Fibroblast of villous mesenchyme (primary cell): ENCODE data around the gene ULBP1. TPM values are rescaled to one million over a fixed set of nuclear protein-coding genes. Genes with fewer than 3 reads are reported as not detected.
"Not testable (repeated sequence)": the region's sequence is repeated elsewhere in the genome, so short reads cannot be mapped to it uniquely, and the experiment has no call there.

ENCODE experiments used
- DNase-seq: peaks from one replicate; pipeline ENCODE4 v3.0.0-alpha.2; 2010; ENCODE audit warnings: low read depth
- H3K4me3 ChIP-seq: 2 replicates; pipeline ENCODE4 v1.5.1; 2011; ENCODE audit warnings: low read depth, mild to moderate bottlenecking, low read length
- total RNA-seq: library from RNA; depleted of rRNA; stranded (reverse); fragments of >200 nt; gene quantifications from 2 replicates; pipeline ENCODE4 v1.2.3, GENCODE V29; 2012
- TF ChIP-seq, protein P1 (sequence below): IDR thresholded peaks from 2 replicates; pipeline ENCODE4 v1.5.1; 2012; ENCODE audit warnings: low read depth, mild to moderate bottlenecking, low read length; ENCODE audit not compliant: insufficient read depth

The ULBP1 gene
- total RNA-seq, 1 donor: 0.43 TPM

GRCh38 chr6:149948616-149949015 is 15.1 kb upstream of the ULBP1 start:
- DNase-seq: no peak
- TF ChIP-seq, protein P1, sequence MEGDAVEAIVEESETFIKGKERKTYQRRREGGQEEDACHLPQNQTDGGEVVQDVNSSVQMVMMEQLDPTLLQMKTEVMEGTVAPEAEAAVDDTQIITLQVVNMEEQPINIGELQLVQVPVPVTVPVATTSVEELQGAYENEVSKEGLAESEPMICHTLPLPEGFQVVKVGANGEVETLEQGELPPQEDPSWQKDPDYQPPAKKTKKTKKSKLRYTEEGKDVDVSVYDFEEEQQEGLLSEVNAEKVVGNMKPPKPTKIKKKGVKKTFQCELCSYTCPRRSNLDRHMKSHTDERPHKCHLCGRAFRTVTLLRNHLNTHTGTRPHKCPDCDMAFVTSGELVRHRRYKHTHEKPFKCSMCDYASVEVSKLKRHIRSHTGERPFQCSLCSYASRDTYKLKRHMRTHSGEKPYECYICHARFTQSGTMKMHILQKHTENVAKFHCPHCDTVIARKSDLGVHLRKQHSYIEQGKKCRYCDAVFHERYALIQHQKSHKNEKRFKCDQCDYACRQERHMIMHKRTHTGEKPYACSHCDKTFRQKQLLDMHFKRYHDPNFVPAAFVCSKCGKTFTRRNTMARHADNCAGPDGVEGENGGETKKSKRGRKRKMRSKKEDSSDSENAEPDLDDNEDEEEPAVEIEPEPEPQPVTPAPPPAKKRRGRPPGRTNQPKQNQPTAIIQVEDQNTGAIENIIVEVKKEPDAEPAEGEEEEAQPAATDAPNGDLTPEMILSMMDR: no peak
- H3K4me3 ChIP-seq: no peak overlapping the region

GRCh38 chr6:149950423-149950822 is 13.3 kb upstream of the ULBP1 start:
- no peak for DNase-seq
- H3K4me3 ChIP-seq: no peak overlapping the region
- TF ChIP-seq, protein P1: no peak

DNA sequence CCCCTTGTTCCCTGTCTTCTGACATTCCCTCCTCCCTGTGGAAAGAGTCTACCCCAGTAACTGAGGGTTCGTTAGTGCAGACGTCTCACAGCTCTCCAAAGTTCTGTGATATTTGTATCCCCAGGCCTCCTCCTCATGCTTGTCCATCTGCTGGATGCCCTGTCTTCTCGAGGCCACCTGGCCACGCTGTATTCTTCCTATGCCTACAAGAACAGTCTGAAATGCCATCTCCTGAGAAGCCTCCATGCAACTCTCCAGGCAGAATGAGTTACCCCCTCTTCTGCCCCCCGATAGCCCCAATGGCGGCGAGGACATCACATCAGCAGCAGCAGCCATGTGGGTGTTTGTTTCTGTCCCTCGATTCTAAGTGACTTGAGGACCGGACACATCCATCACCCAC is 12.6 kb upstream of the ULBP1 start:
- no peak for DNase-seq
- TF ChIP-seq, protein P1: no peak

DNA sequence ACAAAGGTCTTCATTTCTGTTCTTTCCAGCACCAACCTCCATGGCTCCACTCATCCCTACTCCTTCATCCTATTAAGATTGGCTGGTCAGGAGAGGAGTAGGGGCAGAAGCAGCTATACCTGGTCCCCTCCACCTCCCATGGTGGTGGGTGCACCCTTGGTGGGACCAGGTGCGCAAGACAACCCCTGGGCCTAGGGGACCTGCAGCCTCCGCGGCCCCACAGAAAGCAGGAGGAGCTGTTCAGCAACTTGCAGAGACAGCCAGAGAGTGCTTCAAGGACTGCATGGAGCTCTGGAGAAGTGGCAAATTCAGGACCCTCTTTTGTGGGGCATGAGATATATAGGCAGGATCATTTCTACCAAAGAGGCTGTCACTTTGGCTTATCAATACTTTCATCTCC is 12.1 kb upstream of the ULBP1 start:
- DNase-seq: no peak
- no peak overlapping the region for H3K4me3 ChIP-seq
- TF ChIP-seq, protein P1: no peak

More for the DNA sequence above, 12.6 kb upstream of the ULBP1 start:
- no peak overlapping the region for H3K4me3 ChIP-seq

DNA sequence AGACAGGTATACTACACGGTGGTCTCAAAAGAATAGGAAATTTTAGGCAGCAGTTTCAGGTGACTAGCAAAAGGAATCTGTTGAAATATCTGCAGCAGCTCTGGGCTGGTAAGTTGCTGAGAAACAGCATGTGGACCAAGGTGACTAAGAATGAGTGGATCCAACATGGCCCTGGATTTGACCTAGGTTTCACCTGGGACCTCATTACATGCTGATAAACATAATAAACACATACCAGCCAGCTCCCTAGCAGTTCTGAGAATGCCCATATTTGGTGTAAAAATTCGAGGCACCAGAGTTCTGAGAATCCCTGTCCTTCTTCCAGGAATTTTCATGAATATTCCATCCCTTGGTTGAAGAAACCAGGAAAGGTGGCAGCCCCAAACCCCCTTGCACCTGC is 10.4 kb upstream of the ULBP1 start:
- DNase-seq, H3K4me3 ChIP-seq: not testable (repeated sequence)

DNA sequence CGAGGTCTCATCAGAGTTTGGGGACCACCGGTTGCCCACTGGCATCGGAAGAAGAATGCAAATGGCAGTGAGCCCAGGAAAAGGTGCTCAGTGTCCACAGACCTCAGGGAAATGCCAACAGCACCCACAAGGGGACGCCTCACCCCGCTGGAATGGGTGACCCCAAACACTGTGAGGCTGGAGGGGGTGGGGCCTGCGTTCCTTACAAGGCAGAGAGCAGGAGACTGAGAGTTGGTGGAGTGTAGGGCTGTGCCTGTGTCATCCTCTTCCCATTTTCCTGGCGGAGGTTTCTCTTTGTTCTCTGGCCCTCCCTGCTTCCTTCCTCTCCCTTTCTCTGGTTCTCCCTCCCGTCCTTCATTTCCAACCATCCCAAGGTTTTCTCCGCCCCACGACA is 9.8 kb upstream of the ULBP1 start:
- H3K4me3 ChIP-seq, DNase-seq: not testable (repeated sequence)

DNA sequence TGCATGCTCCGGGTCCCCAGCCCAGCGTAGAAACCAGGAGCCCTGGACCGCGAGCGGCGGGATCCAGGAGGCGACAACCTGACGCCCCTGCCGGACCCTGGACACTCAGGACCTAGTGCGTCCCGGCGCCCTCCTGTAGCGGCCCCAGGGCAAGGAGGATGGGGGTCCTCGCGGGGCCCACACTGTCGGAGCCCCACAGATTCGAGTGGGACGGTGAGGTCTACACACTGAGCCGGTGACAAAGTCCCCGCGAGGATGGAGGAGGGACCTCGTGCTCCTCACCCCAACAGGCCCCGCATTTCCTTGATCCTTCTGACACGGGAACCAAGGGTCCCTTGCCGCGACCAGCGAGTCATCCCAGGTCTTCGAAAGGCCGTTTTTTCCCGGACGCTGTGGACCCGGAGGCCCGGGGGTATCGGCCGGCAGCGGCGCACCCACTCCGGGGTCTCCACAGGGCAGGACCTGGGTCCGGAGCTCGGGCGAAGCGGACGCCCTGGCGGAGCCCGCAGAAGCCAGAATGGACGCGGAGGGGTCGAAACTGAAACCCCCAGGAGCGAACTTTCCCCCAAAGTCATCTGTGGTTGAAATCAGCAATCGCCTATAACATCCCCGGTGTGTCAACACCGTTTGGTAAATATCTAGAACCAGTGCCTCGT is 9.3 kb upstream of the ULBP1 start:
- not testable (repeated sequence) for DNase-seq, H3K4me3 ChIP-seq

DNA sequence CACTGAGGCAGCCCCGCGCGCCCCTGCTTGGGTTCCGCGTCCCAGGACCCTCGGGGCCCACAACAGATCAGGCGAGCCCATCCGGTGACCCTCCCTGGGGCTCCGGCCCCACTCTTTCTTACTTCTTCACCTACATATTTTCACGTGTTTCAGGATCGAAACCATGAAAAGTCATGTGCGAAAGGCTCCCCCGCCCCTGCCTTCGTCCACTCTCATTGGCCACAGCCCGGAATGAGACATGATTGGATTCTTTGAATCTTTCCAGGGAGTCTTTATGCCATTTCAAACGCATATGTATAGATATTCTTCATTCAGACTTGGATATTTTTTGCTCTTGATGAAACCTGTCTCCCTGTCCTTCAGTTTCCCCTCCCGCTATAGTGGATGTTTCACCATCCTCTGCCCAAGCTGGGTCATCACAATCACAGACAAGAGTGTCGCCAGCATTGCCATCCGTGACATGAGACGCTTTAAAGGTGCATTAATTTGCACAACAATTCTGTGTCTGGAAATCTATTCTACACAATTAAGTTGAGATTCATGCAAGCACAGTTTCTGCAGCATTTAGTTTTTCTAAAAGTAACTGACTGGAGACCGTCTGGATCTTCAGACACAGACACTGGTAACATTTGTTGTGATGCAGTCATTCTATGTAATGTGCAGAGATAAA is 8.6 kb upstream of the ULBP1 start:
- DNase-seq: not testable (repeated sequence)

DNA sequence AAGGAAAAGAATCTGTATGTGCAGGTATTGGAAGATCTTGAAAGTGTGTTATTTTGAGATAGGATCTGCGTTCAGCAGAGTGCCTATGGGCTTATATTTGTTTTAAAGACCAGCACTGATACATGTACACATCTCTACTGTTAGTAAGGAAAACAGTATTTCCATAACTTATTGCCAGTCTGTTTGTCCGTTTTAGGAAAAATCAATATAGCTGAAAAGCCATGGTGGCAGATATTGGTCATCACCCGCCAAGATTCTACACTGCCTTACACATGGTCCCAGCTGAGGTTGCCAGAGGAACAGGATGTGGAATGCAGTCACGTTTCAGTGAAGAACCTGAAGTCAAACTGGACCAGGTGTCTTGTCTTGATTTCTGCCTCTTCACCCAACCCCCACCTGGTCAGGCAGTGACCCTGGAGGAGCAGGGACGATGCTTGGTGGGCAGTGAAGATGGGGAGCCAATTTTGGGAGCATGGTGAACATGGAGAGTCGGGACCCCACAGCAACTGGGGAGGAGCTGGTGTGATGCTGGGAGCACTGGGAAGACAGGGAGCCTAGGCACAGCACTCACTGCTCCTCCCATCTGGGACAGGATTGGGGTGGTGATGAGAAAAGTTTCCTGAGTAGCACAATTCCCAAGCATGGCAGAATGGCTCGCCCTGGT is 8.0 kb upstream of the ULBP1 start:
- DNase-seq: not testable (repeated sequence)

More for the DNA sequence above, 8.6 kb upstream of the ULBP1 start:
- not testable (repeated sequence) for H3K4me3 ChIP-seq

DNA sequence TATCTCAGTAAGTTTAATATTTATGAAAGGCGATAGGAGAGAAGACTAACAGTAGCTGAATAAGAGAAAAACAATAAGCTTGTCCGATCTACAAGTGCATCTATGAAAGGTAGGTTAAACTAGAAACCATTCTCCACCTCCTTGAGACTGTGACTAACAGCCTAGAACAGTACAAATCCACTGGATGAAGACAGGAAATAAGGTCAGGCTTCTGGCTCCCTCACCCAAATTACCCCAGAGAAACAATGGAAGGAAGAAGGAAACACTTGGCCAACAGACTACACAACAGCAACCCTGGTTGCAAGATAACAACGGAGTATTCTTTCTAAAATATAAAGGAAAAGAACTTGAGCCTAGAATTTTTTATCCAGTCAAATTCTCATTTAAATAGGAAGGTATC is 5.6 kb upstream of the ULBP1 start:
- DNase-seq, H3K4me3 ChIP-seq: not testable (repeated sequence)

More for the DNA sequence above, 8.0 kb upstream of the ULBP1 start:
- not testable (repeated sequence) for H3K4me3 ChIP-seq

- DNase-seq, H3K4me3 ChIP-seq: not testable (repeated sequence)
These were observed 3.9 kb upstream of the ULBP1 start for GRCh38 chr6:149959806-149960205.
